A204.1 (cell line): ENCODE measurements around the gene GRPEL2.

Experiments used
- FAIRE-seq: peaks from 2 replicates; lab custom pipeline; 2012; peaks lifted over from hg19 to GRCh38; lab: Jason Lieb, UNC

GRPEL2 gene

GRCh38 chr5:149357370-149358293 is 12.3 kb downstream of the GRPEL2 start, which contains the start of gene PCYOX1L:
PCYOX1L (plus strand) TSS chr5:149358046; CDS start chr5:149358069, 23 bp downstream.
- peak; percentile 73 for FAIRE-seq

GRCh38 chr5:149358294-149358651 is 13.0 kb downstream of the GRPEL2 start:
- FAIRE-seq, result no peak

- no peak for FAIRE-seq
Measured at GRCh38 chr5:149358868-149359495, 13.7 kb downstream of the GRPEL2 start.

- FAIRE-seq, result no peak
Measured at GRCh38 chr5:149360272-149360671, 15.0 kb downstream of the GRPEL2 start.

- FAIRE-seq, result no peak
Measured at GRCh38 chr5:149362541-149362940, 17.2 kb downstream of the GRPEL2 start.

GRCh38 chr5:149363358-149363757 is 18.1 kb downstream of the GRPEL2 start:
- FAIRE-seq, result no peak

- FAIRE-seq, result no peak
Measured at GRCh38 chr5:149363936-149364335, 18.6 kb downstream of the GRPEL2 start.

GRCh38 chr5:149364719-149365118 is 19.4 kb downstream of the GRPEL2 start:
- FAIRE-seq, result no peak

GRCh38 chr5:149365418-149365817 is 20.1 kb downstream of the GRPEL2 start:
- FAIRE-seq, result no peak

GRCh38 chr5:149366169-149366729 is 20.9 kb downstream of the GRPEL2 start:
- no peak for FAIRE-seq

GRCh38 chr5:149367249-149367971 is 22.1 kb downstream of the GRPEL2 start:
- peak; percentile 32 for FAIRE-seq

GRCh38 chr5:149367972-149368645 is 22.8 kb downstream of the GRPEL2 start:
- no peak for FAIRE-seq

- no peak for FAIRE-seq
Measured at GRCh38 chr5:149370878-149371277, 25.6 kb downstream of the GRPEL2 start.

GRCh38 chr5:149371296-149371962 is 26.1 kb downstream of the GRPEL2 start:
- no peak for FAIRE-seq

GRCh38 chr5:149372076-149372795 is 26.9 kb downstream of the GRPEL2 start:
- FAIRE-seq, result no peak

GRCh38 chr5:149372932-149373331 is 27.6 kb downstream of the GRPEL2 start:
- FAIRE-seq, result no peak

GRCh38 chr5:149374303-149374702 is 29.0 kb downstream of the GRPEL2 start:
- no peak for FAIRE-seq

- FAIRE-seq, result no peak
Measured at GRCh38 chr5:149374801-149375200, 29.5 kb downstream of the GRPEL2 start.

- FAIRE-seq, result no peak
Measured at GRCh38 chr5:149375434-149375833, 30.1 kb downstream of the GRPEL2 start.

- no peak for FAIRE-seq
Measured at GRCh38 chr5:149376104-149376503, 30.8 kb downstream of the GRPEL2 start.
